Liver (tissue), 9 donors: ENCODE data around the gene C3orf49. TPM values are rescaled to one million over a fixed set of nuclear protein-coding genes. Genes with fewer than 3 reads are reported as not detected.

ENCODE experiments used
- DNase-seq: peaks from one replicate; pipeline ENCODE4 v3.0.0-alpha.2; 2017; ENCODE audit warnings: low spot score
- H3K27ac ChIP-seq, 2 donors: one replicate each; pipeline ENCODE4 v1.7.0; 2013; ENCODE audit warnings: inconsistent platforms in 2 of 2, low read length in 2 of 2, control low read depth in 1 of 2, low read depth in 1 of 2, mild to moderate bottlenecking in 1 of 2
- H3K27me3 ChIP-seq, 4 donors: one replicate each; pipeline versions ENCODE4 v1.6.1 to v1.7.0; 2013; ENCODE audit warnings: low read length in 3 of 4, inconsistent platforms in 1 of 4, mild to moderate bottlenecking in 1 of 4, moderate library complexity in 1 of 4; ENCODE audit not compliant: control insufficient read depth in 4 of 4, insufficient read depth in 4 of 4
- H3K36me3 ChIP-seq, 4 donors: one replicate each; pipeline versions ENCODE4 v1.6.1 to v1.7.0; 2013; ENCODE audit warnings: low read length in 3 of 4, mild to moderate bottlenecking in 3 of 4, low read depth in 1 of 4, moderate library complexity in 1 of 4; ENCODE audit not compliant: control insufficient read depth in 4 of 4, insufficient read depth in 3 of 4
- H3K4me1 ChIP-seq, 4 donors: one replicate each; pipeline versions ENCODE4 v1.6.1 to v1.7.0; 2013; ENCODE audit warnings: low read length in 3 of 4, mild to moderate bottlenecking in 3 of 4, moderate library complexity in 1 of 4; ENCODE audit not compliant: control insufficient read depth in 4 of 4, insufficient read depth in 4 of 4
- H3K4me3 ChIP-seq, 3 donors: one replicate each; pipeline versions ENCODE4 v1.6.1 to v1.7.0; 2013; ENCODE audit warnings: low read length in 3 of 3, control low read depth in 1 of 3, low read depth in 1 of 3, mild to moderate bottlenecking in 1 of 3
- H3K9ac ChIP-seq, 2 donors: one replicate each; pipeline ENCODE4 v1.7.0; 2013; ENCODE audit warnings: low read length in 2 of 2, mild to moderate bottlenecking in 2 of 2, moderate library complexity in 2 of 2, control low read depth in 1 of 2, low read depth in 1 of 2
- H3K9me3 ChIP-seq, 4 donors: one replicate each; pipeline versions ENCODE4 v1.6.1 to v1.7.0; 2013; ENCODE audit warnings: low read length in 3 of 4; ENCODE audit not compliant: control insufficient read depth in 4 of 4
- ATF3 ChIP-seq: IDR thresholded peaks from 2 replicates; pipeline ENCODE4 v1.6.1; 2016; ENCODE audit warnings: antibody characterized with exemption
- CTCF ChIP-seq: fragments of 150-350 bp; IDR thresholded peaks from 2 replicates; pipeline ENCODE4 v1.5.1; 2017; ENCODE audit warnings: improper control_type of control experiment, low read depth, low read length; ENCODE audit not compliant: missing input control
- EGR1 ChIP-seq, 2 donors: IDR thresholded peaks; 2 replicates each; pipeline ENCODE4 v1.6.1; 2016 to 2018; ENCODE audit warnings: antibody characterized with exemption in 2 of 2, low read depth in 2 of 2
- FOXA1 ChIP-seq: IDR thresholded peaks from 2 replicates; pipeline ENCODE4 v1.6.1; 2016; ENCODE audit warnings: antibody characterized with exemption
- FOXA2 ChIP-seq: IDR thresholded peaks from 2 replicates; pipeline ENCODE4 v1.6.1; 2016; ENCODE audit warnings: antibody characterized with exemption
- GABPA ChIP-seq, 2 donors: IDR thresholded peaks in 1 of 2; conservative IDR thresholded peaks in 1 of 2; 2 replicates each; pipeline ENCODE4 v1.6.1; 2016; ENCODE audit warnings: antibody characterized with exemption in 2 of 2, mild to moderate bottlenecking in 1 of 2, moderate library complexity in 1 of 2
- HNF4A ChIP-seq, 2 donors: conservative IDR thresholded peaks; 2 replicates each; pipeline ENCODE4 v1.6.1; 2016; ENCODE audit warnings: antibody characterized with exemption in 2 of 2, mild to moderate bottlenecking in 2 of 2
- JUND ChIP-seq, 2 donors: IDR thresholded peaks; 2 replicates each; pipeline ENCODE4 v1.6.1; 2016; ENCODE audit warnings: antibody characterized with exemption in 2 of 2
- MAX ChIP-seq: IDR thresholded peaks from 2 replicates; pipeline ENCODE4 v1.6.1; 2016; ENCODE audit warnings: antibody characterized with exemption
- NR2F2 ChIP-seq: IDR thresholded peaks from 2 replicates; pipeline ENCODE4 v1.6.1; 2016; ENCODE audit warnings: antibody characterized with exemption
- RAD21 ChIP-seq, 2 donors: IDR thresholded peaks; 2 replicates each; pipeline ENCODE4 v1.6.1; 2016; ENCODE audit warnings: antibody characterized with exemption in 2 of 2, mild to moderate bottlenecking in 2 of 2
- REST ChIP-seq: IDR thresholded peaks from 2 replicates; pipeline ENCODE4 v1.6.1; 2016; ENCODE audit warnings: antibody characterized with exemption, mild to moderate bottlenecking
- RXRA ChIP-seq, 2 donors: IDR thresholded peaks; 2 replicates each; pipeline ENCODE4 v1.6.1; 2017 to 2018; ENCODE audit warnings: antibody characterized with exemption in 2 of 2, mild to moderate bottlenecking in 1 of 2
- SP1 ChIP-seq: IDR thresholded peaks from 2 replicates; pipeline ENCODE4 v1.6.1; 2018; ENCODE audit warnings: antibody characterized with exemption, mild to moderate bottlenecking
- TAF1 ChIP-seq: conservative IDR thresholded peaks from 2 replicates; pipeline ENCODE4 v1.6.1; 2016; ENCODE audit warnings: antibody characterized with exemption, mild to moderate bottlenecking
- YY1 ChIP-seq: IDR thresholded peaks from 2 replicates; pipeline ENCODE4 v1.6.1; 2016; ENCODE audit warnings: antibody characterized with exemption, mild to moderate bottlenecking
- ZBTB33 ChIP-seq: IDR thresholded peaks from 2 replicates; pipeline ENCODE4 v1.6.1; 2016; ENCODE audit warnings: antibody characterized with exemption
- WGBS: extraction: QIAGEN DNeasy Blood & Tissue Kit; methylation state at CpG from one replicate; pipeline ENCODE4 v1.1.7; 2013; 5-methylcytosine and 5-hydroxymethylcytosine counted together
- polyA plus RNA-seq, 2 donors: library from polyadenylated mRNA; stranded (reverse) in 1 of 2; unstranded in 1 of 2; fragments of 200-250 nt in 1 of 2; fragments of >200 nt in 1 of 2; fragmentation: Nextera tagmentation in 1 of 2; extraction: Ambion mirVana in 1 of 2; gene quantifications; one replicate each; pipeline versions ENCODE4 v1.2.1 to v1.2.3, GENCODE V29; 2013 to 2015
- total RNA-seq, 2 donors: library from RNA; depleted of rRNA; stranded (reverse); fragments of >200 nt; gene quantifications; one replicate each; pipeline ENCODE4 v1.2.3, GENCODE V29; 2014
- donor health status: healthy.
- donor health status: healthy.
- donor health status: healthy.
- donor health status: healthy.
- donor health status: healthy.

Gene C3orf49
- total and polyA plus RNA-seq, 4 donors, result 0.13 TPM; not detected in 3

- H3K27ac ChIP-seq, result no peak overlapping the region
- no peak overlapping the region for H3K9ac ChIP-seq
- H3K4me3 ChIP-seq, result no peak overlapping the region
- no peaks in the 10 kb centered on the region for H3K36me3 ChIP-seq
- DNase-seq, result no peak
- 91% methylated on average over 3 of the region's 3 CpGs for WGBS
- H3K27me3 ChIP-seq, result no peaks in the 10 kb centered on the region
- peaks cover 0 to 13% (median 11%) of the 10 kb centered on the region in 4 donors for H3K4me1 ChIP-seq
- TF ChIP-seq ATF3 (no peak), MAX (no peak), FOXA2 (no peak), GABPA (IDR thresholded peaks at IDR 0.05 in 1 of 2, conservative IDR thresholded peaks at IDR 0.05 in 1 of 2) (no peak), REST (no peak), TAF1 (no peak), HNF4A (conservative IDR thresholded peaks at IDR 0.05) (no peak), SP1 (no peak), FOXA1 (no peak), RAD21 (IDR thresholded peaks at IDR 0.05) (no peak), JUND (IDR thresholded peaks at IDR 0.05) (no peak)
- no peaks in the 10 kb centered on the region for H3K9me3 ChIP-seq
Measured at GRCh38 chr3:63860776-63861175, 41.7 kb downstream of the C3orf49 start.

GRCh38 chr3:63861306-63861705 is 42.2 kb downstream of the C3orf49 start:
- Histone ChIP-seq H3K4me3 (no peak overlapping the region), H3K9ac (no peak overlapping the region), H3K9me3 (no peaks in the 10 kb centered on the region), H3K36me3 (no peaks in the 10 kb centered on the region), H3K27ac (no peak overlapping the region), H3K27me3 (no peaks in the 10 kb centered on the region), H3K4me1 (peaks cover 0 to 13% (median 11%) of the 10 kb centered on the region in 4 donors)
- TF ChIP-seq NR2F2 (no peak), RXRA (IDR thresholded peaks at IDR 0.05) (no peak), ZBTB33 (no peak), GABPA (IDR thresholded peaks at IDR 0.05 in 1 of 2, conservative IDR thresholded peaks at IDR 0.05 in 1 of 2) (no peak), CTCF (no peak), JUND (IDR thresholded peaks at IDR 0.05) (no peak), RAD21 (IDR thresholded peaks at IDR 0.05) (no peak), FOXA2 (no peak), SP1 (no peak), YY1 (no peak), EGR1 (IDR thresholded peaks at IDR 0.05; ENCODE audit: low read depth in 2 of 2) (no peak), ATF3 (no peak), FOXA1 (no peak), MAX (no peak), TAF1 (no peak), REST (no peak)
- no peak for DNase-seq
- 94% methylated on average over 5 of the region's 5 CpGs for WGBS
